ENCODE data around the gene FXYD1. TPM values are rescaled to one million over a fixed set of nuclear protein-coding genes. Genes with fewer than 3 reads are reported as not detected.

Gene FXYD1
- total RNA-seq, 1 donor from 2014 or later, result 280 TPM

DNA sequence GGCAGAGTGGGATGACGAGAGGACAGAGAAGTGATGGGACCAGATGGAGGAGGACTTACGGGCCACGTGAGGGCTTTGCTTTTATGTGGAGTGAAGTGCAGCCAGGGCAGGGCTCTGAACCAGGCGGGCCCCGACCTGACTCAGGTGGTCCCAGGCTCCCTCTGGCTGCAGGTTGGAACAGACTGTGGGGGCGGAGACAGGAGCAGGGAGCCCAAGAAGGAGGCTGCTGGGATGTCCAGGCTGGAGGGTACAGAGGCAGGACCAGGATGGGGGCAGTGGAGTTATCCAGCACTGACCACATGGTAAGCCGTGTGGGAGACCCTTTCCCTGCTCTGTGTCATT lies 18.0 kb downstream of the FXYD1 start:
- DNase-seq (ENCODE audit: low spot score), result no peak
- ATAC-seq, result no peak

DNA sequence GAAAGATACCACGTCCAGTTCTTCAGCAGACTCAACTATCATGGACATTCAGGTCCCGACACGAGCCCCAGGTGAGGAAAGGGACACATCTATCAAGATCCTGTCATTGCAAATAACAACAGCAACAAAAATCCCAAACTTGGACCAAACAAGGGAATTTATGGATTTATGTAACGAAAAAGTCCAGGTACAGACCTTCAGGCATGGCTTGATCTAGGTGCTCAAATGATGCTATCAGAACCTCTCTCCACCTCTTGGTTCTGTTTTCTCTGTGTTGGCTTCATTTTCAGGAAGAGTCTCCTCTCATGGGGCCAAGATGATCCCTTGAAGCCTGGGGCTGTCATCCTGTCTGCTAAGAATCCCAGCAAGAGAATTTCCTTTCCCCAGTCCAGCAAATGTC lies 18.8 kb downstream of the FXYD1 start:
- ATAC-seq (no peak), DNase-seq (ENCODE audit: low spot score) (no peak)

DNA sequence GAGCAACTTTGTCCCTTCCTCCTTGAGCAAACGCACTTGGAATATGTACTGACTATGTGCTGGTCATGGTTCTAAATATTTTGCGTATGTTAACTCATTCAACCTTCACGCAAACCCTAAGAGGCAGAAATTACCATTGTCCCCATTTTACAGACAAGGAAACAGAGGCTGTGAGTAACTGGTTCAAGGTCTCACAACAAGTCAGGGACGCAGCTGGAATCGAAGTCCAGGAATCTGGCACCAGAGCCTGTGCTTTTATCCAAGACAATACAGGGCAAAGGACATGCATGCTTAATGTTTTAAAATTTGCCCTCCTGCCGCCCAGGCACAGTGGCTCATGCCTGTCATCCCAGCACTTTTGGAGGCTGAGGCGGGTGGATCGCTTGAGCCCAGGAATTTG lies 21.0 kb downstream of the FXYD1 start:
- peak; percentile 51 for ATAC-seq
- DNase-seq (ENCODE audit: low spot score), result no peak

DNA sequence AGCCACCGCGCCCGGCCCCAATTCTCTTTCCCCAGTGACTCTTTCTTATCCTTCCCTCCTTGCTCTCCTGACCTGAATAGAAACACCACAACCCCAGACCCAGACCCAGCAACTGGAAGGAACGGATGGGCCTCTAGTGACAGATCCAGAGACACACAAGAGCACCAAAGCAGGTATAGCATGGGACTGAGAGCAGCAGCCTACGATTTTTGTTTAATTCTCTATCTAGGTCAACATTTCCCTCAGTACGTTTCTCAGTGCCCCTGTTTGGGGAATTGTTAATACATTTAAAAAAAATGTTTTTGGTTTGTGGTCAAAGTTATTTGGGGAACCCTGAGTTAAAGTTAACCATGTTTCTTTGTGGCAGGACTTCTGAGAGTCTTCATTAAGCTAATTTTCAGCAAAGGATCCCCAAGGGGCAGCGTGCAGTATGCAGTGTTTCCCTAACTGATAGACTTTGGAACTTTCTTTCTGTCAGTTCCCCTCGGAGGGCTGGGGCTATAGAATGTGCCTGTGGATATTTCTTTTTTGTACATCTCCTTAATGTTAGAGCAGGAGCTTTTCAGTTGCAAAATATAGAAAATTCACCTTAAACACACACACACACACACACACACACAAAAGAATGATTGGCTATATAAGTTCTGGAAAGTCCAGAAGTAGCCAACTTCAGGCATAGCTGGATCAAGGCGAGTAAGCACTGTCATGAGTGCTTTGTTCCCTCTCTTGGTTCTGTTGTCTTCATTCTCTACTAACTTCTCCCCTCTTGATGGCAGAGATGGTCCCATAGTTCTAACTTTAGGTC lies 22.2 kb downstream of the FXYD1 start:
- ATAC-seq (no peak), DNase-seq (ENCODE audit: low spot score) (no peak)

DNA sequence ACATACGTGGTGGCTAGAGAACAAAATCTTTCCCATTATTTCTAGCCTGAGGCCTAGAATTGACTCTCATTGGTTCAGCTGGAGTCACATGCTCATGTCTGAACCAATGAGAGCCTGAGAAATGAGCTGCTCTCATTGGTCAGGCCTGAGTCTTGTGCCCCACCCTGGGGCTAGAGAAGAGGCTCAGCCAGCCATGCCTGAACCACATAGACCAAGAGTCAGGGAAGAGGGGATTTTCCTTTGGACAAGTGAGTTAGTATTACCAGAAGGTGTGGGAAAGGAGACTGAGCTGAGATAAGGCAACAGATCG lies 22.8 kb downstream of the FXYD1 start:
- no peak for ATAC-seq
- no peak for DNase-seq (ENCODE audit: low spot score)

DNA sequence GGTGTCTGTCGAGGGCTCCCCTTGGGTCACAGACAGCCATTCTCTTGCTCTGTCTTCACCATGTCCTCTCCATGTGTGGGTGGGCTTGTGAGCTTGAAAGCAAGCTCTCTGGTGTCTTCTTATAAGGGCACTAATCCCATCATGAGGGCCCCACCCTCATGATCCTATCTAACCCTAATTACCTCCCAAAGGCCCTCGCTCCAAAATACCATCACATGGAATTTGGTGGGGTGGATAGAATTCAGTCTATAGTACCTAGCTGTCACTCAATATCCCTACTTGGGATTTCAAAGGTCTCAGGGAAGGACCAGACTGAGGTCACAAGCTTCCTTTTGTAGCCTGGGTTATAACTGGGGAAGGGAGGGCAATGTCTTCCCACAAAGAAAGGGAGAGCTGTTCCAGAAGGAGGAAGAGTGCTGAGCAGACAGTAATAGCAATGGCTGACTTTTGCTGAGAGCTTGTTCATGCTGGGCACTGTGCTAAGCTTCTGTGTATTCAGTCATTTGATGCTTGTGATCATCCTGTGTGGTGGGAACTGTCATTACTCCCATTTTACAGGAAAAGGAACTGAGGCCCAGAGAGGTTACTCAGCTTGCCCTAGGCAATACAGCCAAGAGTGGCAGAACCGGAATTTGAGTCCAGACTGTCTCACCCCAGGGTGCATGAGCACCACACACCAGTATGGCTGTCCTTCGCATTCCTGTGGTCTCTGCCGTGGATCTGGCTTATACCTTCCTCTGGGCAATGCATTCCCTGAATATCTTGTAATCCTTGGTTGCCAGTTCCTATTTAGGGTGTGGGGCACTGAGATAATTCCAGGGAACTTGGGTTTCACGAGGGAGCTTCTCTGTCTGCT lies 24.1 kb downstream of the FXYD1 start:
- DNase-seq (ENCODE audit: low spot score) (no peak), ATAC-seq (no peak)

DNA sequence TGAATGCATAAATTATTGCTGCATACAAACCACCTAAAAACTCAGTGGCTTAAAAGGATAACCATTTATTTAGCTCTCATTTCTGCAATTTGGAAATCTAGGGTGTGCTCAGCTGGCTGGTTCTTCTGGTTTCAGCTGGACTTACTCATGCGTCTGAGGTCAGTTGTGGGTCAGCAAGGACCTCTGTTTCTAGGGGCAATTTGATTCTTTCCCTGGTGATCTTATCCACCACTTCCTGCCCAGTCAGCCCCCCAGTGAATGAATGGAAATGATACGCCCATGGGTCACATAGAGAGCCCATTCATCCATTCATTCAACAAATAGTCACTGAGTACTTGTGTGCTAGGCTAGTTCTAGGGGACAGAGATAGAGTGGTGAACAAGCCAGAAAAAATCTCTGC lies 25.8 kb downstream of the FXYD1 start:
- DNase-seq (ENCODE audit: low spot score), result no peak
- no peak for ATAC-seq

DNA sequence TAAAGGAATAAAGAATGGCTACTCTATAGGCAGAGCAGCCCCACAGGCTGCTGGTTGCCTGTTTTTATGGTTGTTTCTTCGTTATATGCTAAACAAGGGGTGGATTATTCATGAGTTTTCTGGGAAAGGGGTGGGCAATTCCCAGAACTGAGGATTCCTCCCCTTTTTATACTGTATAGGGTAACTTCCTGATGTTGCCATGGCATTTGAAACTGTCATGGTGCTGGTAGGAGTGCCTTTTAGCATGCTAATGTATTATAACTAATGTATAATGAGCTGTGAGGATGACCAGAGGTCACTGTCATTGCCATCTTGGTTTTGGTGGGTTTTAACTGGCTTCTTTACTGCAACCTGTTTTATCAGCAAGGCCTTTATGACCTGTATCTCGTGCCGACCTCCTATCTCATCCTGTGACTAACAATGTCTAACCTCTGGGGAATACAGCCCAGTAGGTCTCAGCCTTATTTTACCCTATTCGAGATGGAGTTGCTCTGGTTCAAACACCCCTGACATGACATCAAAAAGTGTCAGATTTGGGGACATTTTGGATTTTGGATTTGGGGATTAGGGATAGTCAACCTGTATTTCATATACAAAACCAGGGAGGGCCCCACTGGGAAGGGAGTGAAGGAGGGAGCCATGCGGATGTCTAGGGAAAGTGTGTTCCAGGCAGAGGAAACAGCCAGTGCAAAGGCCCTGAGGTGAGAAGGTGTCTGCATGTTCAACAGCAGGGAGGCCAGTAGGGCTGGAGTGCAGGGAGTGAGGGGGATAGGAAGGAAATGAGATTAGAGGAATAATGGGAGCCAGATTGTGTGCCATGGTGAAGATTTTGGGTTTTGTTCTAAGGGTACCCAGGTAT lies 26.8 kb downstream of the FXYD1 start:
- ATAC-seq (no peak), DNase-seq (ENCODE audit: low spot score) (no peak)

DNA sequence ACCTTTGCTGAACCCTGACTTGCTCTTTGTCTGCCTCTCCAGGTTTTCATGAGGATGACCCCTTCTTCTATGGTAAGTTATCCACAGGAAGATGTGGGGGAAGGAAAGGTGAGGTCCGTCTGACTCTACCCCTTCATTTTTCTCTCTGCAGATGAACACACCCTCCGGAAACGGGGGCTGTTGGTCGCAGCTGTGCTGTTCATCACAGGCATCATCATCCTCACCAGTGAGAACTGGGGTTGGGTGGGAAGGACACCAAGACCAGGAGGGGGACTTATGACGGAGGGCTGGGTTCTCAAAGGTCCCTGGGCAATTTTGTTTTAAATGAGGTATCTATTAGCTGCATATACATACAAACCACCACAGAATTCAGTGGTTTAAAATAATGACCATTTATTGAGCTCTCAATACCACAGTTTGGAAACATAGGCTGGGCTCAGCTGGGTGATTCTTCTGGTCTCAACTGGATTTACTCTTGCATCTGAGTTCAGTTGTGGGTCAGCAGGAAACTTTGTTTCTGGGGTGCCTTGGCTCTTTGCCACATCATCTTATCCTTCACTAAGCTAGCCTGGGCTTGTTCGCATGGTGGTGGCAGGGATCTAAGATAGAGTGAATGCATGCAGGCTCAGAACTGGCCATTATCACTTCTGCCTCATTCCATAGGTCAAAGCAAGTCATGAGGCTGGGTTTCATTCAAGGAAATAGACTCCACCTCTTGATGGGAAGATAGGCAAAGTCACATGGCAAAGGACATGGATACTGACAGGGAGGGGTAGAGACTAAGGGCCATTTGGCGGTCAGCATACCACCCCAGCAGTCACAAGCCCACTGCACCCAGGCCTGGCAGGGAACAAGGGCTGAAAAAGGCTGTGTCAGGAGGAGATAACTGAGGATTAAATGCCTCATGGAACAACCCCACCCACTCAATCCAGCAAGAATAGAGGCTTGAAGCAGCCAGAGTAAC lies 27.8 kb downstream of the FXYD1 start:
- DNase-seq (ENCODE audit: low spot score), result no peak

DNA sequence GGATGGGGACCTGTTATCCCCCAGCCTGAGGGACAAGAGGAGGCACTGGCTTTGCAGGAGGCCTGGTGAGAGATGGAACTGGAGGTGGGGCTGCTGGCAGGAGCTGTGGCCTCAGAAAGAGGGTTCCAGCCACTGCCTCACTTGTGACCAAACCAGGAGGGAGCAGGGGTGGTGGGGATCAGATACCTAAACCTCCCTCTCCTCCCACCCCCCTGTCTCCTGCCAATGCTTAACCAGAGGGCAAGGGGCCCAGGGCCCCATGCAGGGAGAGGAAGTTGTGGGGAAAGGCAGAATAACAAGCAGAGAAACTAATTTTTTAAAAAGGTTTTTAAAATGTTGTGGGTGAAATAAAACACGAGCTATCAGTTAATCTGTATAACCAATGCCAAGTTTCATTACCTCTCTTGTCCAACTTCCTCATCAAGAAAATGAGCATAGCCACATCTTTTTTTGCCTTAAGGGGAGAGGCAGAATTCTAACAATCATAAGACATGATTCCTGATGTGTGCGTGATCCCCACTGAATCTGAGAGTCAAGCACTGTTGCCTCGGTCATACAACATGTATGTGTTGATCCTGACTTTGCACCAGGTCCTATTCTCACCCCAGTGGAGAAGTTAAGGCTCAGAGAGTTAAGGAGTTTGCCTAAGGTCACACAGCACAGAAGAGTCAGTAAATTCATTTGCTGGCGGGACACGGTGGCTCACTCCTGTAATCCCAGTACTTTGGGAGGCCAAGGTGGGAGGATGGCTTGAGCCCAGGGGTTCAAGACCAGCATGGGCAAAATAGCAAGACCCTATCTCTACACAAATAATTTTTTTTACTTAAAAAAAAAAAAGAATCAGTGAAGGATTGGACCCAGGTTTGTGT lies 28.9 kb downstream of the FXYD1 start:
- DNase-seq (ENCODE audit: low spot score) (no peak), ATAC-seq (no peak)

More for the DNA sequence above, 27.8 kb downstream of the FXYD1 start:
- no peak for ATAC-seq

DNA sequence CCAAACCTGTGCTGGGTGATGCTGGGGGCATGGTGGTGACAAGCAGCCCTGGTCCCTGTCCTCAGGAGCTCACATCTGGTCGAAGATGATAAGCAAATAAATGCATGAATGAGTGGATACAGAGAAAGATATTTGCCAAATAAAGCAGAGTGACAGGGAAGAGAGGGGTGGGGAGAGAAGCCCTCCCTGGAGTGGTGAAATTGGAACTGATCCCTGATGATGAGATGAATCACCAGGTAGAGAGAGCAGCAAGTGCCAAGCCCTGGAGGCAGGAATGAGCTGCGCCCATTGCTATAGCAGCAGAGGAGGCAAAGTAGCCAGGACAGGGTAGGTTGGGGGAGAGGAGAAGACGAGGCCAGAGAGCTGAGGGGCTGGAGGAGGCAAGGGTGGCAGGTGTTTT lies 29.6 kb downstream of the FXYD1 start:
- no peak for DNase-seq (ENCODE audit: low spot score)

DNA sequence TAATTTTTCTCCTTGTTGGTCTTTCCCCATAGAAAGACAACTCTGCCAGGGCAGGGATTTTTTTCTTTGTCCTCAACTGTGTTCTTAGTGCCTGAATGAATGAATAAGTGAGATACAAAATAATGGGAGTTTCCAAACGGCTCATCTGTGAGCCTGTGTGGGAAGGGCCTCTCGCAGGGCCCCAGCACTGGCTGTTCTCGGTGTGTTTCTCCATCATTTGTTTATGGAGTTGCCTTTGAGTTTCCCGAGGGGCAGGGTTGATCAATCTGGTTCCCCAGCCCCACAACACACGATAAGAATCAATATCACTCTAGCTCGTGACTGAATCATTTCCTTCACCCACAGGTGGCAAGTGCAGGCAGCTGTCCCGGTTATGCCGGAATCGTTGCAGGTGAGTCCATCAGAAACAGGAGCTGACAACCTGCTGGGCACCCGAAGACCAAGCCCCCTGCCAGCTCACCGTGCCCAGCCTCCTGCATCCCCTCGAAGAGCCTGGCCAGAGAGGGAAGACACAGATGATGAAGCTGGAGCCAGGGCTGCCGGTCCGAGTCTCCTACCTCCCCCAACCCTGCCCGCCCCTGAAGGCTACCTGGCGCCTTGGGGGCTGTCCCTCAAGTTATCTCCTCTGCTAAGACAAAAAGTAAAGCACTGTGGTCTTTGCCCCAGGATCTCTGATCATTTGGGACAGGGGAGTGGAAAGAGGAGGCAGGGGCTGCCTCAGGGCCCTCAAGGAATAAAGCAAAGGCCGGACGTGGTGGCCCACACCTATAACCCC lies 30.8 kb downstream of the FXYD1 start:
- peak; percentile 18 for ATAC-seq
- no peak for DNase-seq (ENCODE audit: low spot score)

More for the DNA sequence above, 29.6 kb downstream of the FXYD1 start:
- no peak for ATAC-seq

DNA sequence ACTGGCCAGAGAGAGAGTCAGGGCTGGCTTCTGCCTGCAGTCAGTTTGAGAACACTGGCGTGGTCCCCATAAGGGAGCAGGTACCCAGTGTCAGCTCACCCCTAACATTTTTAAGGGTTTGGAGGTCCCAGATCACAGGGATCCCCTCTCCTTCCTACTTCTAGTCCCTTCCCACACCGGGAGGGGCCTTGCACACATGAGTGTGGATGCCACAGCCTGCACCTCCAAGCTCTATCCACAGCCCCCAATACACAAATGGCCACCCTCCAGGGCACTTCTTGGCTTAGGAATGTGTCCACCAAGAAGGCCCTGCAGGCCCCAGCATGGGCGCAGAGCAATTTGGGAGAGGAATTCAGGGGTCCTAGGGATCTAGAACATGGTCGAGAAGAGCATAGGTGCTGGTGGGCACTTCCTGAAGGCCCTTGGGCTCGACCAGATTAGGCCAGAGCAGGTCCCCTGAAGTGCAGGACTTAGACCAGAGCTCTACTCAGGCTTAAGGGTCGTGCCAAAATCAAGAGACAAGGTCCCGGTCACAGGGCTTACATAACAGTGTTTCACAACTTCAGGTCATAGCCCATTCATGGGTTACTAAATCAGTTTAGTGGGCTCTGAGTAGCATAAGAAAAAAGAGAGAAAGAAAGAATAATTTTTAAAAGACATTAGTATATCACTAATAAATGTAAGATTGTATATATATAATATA lies 31.9 kb downstream of the FXYD1 start:
- DNase-seq (ENCODE audit: low spot score), result peak; percentile 84
- ATAC-seq, result peak; percentile 90

DNA sequence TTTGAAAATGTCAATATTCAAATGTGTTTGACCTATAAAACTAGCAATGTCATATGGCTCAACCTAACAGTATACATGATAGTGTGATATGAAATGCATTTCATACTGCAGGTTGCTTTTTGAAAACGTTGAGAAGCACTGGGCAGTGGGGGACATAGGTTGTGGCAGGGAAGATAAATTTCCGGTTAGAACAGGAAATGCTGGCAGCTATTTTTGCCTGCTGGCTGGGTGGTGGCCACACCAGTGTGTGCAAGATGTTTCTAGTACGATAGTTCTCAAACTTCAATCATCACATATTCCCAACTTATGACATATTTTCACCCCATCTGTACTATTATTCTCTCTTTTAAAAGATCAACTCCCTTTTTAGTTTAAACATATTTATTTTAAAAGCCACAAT lies 33.1 kb downstream of the FXYD1 start:
- DNase-seq (ENCODE audit: low spot score), result no peak
- ATAC-seq, result no peak

DNA sequence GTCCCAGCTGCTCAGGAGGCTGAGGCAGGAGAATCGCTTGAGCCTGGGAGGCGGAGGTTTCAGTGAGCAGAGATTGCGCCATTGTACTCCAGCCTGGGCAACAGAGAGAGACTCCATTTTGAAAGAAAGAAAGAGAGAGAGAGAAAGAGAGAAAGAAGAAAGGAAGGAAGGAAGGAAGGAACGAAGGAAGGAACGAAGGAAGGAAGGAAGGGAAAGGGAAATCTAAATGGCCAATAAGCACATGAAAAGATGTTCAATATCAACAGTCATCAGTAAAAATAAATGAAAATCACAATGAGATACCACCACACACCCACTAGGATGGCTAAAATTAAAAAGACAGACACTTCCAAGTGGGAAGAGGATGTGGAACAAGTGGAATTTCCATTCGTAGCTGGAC lies 35.6 kb downstream of the FXYD1 start:
- ATAC-seq (no peak), DNase-seq (ENCODE audit: low spot score) (no peak)

DNA sequence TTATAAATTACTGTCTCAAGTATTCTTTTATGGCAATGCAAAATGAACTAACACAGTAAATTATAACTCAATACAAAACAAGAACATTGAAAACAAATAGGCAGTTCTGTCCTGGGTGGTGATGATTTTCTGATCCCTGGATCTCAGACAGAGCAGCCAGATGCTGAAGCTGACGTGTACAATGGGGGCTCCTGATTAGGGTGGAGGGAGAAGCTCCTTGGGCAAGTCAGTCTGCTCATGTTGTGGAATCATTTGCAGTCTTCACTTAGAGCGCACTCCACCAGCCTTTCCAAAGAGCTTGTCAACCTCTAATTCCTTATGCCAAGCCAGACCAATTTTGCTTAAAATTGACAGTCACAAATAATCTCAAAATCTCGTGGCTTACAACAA lies 37.6 kb downstream of the FXYD1 start:
- DNase-seq (ENCODE audit: low spot score) (no peak), ATAC-seq (no peak)

DNA sequence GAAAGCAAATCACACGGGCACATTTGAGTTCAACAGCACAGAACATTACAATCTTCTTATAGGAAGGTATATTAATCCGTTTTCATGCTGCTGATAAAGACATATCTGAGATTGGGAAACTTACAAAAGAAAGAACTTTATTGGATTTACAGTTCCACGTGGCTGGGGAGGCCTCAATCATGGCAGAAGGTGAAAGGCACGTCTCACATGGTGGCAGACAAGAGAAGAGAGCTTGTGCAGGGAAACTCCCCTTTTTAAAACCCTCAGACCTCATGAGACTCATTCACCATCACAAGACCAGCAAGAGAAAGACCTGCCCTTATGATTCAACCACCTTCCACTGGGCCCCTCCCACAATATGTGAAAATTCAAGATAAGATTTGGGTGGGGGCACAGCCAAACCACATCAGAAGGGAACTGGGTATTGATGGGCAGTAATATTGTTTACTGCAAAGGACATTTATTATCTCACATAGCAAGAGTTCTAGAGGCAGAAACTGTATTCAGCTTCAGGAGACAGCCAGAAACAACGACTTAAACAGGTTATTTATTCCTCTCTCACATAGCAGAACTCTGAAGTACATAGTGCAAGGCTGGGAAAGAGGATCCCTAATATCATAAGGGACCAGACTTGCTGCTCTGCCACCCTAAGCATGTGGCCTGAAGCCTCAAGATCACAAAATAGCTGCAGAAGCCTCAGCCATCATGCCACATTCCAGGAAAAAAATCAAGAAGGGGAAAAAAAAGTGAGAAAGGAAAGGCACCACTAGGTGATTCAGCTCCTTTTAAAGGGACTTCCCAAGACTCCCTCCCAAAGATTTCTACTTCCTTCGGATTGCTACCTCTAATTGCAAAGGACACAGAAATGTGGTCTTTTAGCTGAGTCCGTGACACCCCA lies 39.0 kb downstream of the FXYD1 start:
- ATAC-seq, result no peak
- DNase-seq (ENCODE audit: low spot score), result no peak

All from left lobe of liver (tissue), 2 donors.